ENCODE measurements around the gene UMAD1.

UMAD1 gene

GRCh38 chr7:7850150-7850549 lies 209.6 kb downstream of the UMAD1 start:
- DNase-seq: no peak

DNA sequence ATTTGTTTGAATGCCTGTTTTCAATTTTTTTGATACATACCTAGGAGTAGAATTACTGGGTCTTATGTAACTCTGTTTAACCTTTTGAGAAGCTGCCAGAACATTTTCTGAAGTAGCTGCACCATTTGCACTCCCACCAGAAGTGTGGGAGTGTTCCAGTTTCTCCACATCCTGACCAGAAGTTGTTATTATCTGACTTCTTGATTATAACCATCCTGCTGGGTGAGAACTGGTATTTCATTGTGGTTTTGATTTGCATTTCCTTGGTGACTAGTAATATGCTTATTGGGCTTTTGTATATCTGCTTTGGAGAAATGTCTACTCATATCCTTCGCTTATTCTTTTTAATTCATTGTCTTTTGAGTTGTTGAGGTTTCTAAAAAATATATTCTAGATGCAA lies 210.8 kb downstream of the UMAD1 start:
- no peak for DNase-seq

- DNase-seq: no peak
These were observed 211.4 kb downstream of the UMAD1 start for GRCh38 chr7:7851991-7852390.

DNA sequence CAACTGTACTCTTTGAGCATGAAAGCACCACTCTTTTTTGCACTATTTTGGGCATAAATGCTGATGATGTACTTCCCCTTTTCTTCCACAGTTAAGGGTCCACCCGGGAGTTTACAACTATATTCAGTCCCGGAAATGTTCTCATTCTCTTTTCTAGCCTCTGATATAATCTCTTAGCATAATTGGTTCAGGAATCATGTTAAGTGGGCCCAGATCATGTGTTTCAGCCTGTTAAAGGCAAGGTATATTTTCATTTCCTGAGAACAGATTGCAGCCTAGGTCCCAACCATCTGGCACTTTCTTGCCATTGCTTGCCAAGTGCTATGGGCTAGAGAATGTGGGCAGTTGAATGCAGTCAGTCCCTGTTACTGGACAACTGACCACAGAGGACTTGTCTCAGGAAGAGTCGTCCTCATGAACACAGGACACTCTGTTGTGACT lies 216.6 kb downstream of the UMAD1 start:
- peak; percentile 21 for DNase-seq

- no peak for DNase-seq
These were observed 218.0 kb downstream of the UMAD1 start for GRCh38 chr7:7858559-7858958.

DNA sequence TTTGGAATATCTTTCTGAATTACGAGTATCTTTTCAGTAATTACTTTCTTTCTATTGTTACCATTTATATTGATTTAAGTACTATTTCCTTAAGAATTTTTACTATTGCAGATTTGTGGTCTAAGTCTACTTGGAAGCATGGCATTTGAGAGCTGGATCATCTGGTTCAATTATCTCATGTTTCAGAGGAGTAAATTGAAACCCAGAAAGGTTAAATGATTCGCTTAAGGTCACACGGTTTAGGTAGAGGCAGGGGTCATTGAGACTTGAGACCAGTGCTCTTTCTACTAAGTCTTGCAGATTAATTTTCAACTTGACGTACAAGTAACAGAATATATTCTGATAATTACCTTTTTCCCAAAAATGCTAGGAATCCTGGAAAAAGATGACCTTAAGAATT lies 218.9 kb downstream of the UMAD1 start:
- no peak for DNase-seq

- DNase-seq: no peak
These were observed 220.7 kb downstream of the UMAD1 start for GRCh38 chr7:7861211-7861633.

- no peak for DNase-seq
These were observed 221.8 kb downstream of the UMAD1 start for GRCh38 chr7:7862393-7862792.

DNA sequence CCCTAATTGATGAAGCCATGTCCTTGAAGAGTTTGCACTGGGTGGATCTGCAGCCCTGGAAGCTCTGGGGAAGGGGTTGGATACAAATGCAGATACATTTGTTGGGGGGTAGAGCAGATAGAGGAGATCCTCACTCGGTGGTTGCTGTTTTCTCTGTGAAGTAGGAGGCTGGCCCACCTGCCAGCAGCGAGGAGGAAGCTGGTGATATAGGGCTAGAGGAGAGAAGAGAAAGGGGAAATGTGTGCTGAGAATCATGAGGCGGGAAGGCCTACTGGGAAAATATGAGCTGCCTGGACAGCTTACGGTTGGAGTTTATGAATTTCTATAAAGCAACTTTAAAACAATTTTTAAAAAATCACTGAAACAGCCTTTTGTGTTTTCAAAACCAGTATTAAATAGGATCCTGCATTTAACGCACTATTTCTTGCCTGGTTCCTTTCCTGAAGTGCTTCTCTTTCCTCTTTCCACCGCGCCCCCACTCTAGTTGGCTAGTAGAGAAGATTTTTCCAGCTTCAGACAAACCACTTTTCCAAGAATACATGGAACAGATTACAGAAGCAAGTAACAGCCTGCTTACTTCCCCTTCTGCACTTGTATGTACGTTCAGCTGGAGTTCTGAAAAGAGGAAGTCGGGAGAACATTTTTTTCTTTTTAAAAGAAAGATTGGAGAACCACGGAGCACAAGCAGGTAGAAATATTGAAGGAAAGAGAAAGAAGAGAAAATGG lies 227.5 kb downstream of the UMAD1 start:
- peak; percentile 48 for DNase-seq

GRCh38 chr7:7868572-7868899 lies 228.0 kb downstream of the UMAD1 start:
- DNase-seq: no peak

- DNase-seq: no peak
These were observed 228.5 kb downstream of the UMAD1 start for GRCh38 chr7:7869036-7869435.

- DNase-seq: no peak
These were observed 229.1 kb downstream of the UMAD1 start for GRCh38 chr7:7869651-7870050.

DNA sequence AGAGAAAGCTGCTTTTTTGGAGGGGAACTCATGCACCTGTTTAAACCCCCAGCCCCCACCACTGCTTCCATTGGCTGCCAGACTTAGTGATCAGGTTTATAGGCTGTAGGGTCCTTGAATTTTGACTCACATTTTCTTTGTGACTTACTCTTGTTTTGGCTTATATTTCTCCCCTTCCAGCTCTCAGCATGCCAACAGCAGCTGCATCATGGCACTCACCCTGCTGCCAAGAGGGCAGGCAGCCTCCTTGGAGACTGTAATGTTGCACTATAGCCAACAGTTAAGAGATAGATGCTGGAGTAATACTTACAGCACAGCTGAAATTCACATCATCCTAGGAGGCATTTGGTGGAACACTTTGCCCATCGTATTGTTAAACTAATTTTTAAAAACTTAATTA lies 230.0 kb downstream of the UMAD1 start:
- DNase-seq: no peak

- DNase-seq: no peak
These were observed 235.9 kb downstream of the UMAD1 start for GRCh38 chr7:7876419-7876818.

DNA sequence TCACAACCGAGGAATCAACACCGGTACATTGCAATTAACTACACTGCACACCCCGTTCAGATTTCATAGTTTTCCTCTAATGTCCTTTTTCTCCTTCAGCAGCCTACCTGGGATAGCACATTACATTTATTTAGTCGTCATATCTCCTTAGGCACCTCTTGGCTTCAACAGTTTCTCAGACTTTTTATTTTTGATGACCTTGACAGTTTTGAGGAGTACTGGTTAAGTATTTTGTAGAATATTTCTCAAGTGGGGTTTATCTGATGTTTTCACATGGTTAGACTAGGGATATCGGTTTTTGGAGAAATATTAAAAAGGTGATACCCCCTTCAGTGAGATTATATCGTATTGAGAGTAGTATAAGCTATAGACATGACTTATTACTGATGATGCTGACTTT lies 241.0 kb downstream of the UMAD1 start:
- DNase-seq: no peak

DNA sequence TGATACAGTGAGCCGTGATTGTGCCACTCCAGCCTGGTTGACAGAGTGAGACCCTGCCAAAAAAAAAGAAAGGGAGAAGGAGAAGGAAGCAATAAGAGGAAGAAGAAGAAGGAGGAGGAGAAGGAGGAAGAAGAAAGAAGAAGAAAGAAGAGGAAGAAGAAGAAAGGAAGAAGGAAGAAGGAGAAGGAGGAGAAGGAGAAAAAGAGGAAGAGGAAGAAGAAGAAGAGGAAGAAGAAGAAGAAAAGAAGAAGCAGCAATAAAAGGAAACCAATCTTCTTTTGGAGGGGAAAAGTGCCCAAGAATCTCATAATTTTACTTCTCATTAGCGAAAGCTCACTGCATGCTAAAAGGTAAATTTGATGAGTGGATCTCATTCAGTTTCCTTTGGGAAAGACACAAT lies 242.3 kb downstream of the UMAD1 start:
- no peak for DNase-seq

DNA sequence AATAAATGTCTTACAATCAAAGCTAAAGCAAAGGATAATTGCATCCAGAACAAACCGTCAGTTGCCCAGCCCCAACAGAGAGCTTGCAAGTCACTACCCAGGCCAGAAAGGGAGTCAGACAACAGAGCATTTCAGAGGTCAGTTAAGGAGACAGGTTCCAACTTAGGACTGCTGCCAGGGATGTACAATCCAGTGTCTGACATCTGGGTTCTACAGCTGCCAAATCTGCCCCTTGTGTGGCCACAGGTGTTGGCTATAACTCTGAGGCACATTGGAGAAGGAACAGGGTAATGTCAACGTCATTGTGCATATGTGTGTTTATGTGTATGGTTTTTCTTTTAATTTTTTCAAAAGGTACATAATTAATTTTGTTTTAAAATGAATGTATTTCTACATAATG lies 242.8 kb downstream of the UMAD1 start:
- no peak for DNase-seq

DNA sequence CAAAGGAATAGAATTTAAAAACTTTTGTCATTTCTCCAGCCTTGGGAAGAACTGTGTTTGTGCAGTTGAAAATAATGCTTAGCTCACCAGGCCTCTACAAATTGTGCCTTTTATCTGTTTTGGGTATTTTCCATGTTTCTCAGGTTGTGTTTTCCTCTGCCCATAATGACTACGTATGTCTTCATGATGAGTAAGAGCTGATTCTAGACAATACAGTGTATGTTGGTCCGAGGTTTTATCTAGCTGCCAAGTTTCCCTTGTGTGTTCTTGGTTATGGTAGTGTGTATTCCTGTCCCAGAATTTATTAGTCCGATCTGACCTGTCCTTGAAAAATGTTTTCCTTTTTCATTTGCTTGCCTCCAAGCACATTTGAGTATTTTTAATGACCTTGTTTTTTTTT lies 244.3 kb downstream of the UMAD1 start:
- DNase-seq: no peak

DNA sequence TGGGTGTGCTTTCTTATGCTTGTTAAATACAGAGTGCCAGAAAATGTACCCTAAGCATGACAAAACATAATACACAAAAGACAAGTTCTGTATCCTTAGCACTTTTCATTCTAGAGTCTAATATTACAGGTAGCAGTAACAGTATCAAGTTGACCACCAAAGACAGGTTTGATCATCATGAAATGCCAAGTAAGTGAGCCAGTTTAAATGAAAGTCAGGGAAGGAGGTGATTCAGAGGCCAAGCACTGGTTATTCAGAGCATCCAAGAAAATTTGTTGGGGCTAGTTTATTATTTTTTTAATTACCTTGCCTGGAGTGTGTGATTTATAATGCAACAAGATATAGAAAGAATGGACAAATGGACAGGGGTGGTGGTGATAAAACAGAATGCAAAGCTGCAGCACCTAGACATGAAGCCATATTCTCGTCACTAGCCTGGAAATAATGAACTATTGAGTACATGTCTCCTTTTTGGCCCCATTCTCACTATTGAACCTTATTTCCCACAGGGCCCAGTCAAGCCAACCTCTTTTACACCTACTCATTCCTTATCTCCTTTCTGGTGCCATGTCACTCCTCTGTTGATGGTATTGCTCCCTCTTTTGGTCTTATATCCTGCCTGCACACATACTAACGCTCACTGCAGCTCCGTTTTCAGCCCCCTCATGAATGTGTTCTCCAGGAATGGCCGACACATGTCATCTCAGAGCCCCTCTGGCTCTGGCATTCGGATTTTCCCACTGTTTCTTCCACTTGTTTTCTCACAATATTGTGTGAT lies 249.4 kb downstream of the UMAD1 start:
- no peak for DNase-seq

GRCh38 chr7:7895004-7895650 lies 254.6 kb downstream of the UMAD1 start:
- DNase-seq: no peak

- no peak for DNase-seq
These were observed 255.2 kb downstream of the UMAD1 start for GRCh38 chr7:7895754-7896153.

- DNase-seq: no peak
These were observed 257.0 kb downstream of the UMAD1 start for GRCh38 chr7:7897509-7897908.

GRCh38 chr7:7897949-7898515 lies 257.5 kb downstream of the UMAD1 start:
- no peak for DNase-seq

DNA sequence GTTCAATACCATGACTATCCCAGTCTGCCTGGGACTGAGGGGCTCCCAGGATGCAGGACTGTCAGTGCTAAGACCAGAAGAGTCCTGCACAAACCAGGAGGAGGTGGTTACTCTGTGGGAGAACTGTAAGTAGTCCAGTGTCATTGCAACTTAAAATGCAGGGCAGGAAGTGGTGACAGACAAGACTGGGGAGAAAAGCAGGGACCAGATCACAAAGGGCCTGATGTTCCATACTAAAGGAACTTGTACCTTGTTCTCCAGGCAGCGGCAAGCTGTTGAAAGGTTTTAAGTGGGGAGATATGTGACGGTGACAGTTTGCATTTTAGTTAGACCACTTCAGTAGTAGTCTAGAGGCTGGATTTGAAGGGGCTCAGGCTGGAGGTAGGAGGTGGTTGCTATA lies 262.3 kb downstream of the UMAD1 start:
- DNase-seq: no peak
